Sigmoid colon (tissue), 4 donors: Measurements from ENCODE around the gene EN2.

ENCODE experiments used
- EP300 ChIP-seq, 4 donors: sonication (generic); formaldehyde crosslinking; IDR thresholded peaks; one replicate each; pipeline ENCODE4 v1.6.1; 2017; ENCODE audit warnings: antibody characterized with exemption in 4 of 4
- POLR2A ChIP-seq, 2 donors: fragments of 450-650 bp; IDR thresholded peaks; one replicate each; pipeline ENCODE4 v1.6.1; 2016; ENCODE audit warnings: antibody characterized with exemption in 2 of 2, mild to moderate bottlenecking in 2 of 2, moderate library complexity in 2 of 2
- POLR2AphosphoS5 ChIP-seq, 4 donors: sonication (generic); formaldehyde crosslinking; IDR thresholded peaks; one replicate each; pipeline ENCODE4 v1.6.1; 2017; ENCODE audit warnings: antibody characterized with exemption in 4 of 4
- TF ChIP-seq, protein P1 (sequence below), 4 experiments: fragments of 450-650 bp in 3 of 4; fragments of 200-600 bp in 1 of 4; IDR thresholded peaks; one replicate each; pipeline ENCODE4 v1.5.1; 2016 to 2019; ENCODE audit warnings: antibody characterized with exemption in 4 of 4, mild to moderate bottlenecking in 3 of 4, moderate library complexity in 2 of 4

DNA sequence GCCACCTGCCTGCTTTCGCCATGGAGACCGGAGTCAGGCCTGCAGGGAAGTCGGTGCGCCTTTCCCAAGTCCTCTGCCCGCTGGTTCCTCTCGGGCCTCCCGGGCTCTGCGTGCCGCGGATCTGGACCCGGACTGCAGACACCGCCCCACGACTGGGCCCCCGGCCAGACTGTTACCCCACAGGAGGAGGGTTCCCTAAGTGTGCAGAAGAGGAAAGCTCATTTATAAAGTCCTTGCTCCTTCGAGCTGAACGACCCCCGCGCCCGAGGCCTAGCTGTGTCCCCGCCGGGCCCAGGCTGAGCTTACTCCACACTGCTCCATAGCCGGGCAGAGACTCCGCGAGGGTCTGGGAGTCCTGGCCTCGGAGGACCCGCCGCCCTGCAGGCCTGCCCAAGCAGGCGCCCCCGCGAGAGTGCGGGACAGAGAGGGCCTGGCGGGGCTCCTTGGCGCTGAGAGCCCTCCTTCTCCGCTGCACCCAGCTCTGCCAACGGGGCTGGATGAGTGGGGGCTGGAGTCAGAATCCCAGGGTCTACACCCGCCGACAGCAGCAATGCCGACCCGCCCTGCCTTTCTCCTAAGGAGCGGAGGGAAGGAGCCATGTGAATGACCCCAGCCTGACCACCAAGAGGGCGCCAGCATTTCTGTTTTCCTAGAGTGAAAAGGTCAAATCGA, 8.3 kb downstream of the EN2 start:
- TF ChIP-seq, protein P1, sequence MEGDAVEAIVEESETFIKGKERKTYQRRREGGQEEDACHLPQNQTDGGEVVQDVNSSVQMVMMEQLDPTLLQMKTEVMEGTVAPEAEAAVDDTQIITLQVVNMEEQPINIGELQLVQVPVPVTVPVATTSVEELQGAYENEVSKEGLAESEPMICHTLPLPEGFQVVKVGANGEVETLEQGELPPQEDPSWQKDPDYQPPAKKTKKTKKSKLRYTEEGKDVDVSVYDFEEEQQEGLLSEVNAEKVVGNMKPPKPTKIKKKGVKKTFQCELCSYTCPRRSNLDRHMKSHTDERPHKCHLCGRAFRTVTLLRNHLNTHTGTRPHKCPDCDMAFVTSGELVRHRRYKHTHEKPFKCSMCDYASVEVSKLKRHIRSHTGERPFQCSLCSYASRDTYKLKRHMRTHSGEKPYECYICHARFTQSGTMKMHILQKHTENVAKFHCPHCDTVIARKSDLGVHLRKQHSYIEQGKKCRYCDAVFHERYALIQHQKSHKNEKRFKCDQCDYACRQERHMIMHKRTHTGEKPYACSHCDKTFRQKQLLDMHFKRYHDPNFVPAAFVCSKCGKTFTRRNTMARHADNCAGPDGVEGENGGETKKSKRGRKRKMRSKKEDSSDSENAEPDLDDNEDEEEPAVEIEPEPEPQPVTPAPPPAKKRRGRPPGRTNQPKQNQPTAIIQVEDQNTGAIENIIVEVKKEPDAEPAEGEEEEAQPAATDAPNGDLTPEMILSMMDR (IDR thresholded peaks at IDR 0.05) = no peak
- no peak for TF ChIP-seq POLR2A (IDR thresholded peaks at IDR 0.05)
- no peak for TF ChIP-seq POLR2AphosphoS5 (IDR thresholded peaks at IDR 0.05)
- no peak for TF ChIP-seq EP300 (IDR thresholded peaks at IDR 0.05)
